CD1c-positive myeloid dendritic cell (primary cell): ENCODE data around the gene PHACTR1.

ENCODE experiments used
- DNase-seq: peaks from one replicate; pipeline ENCODE4 v3.0.0-alpha.2; 2016; ENCODE audit errors: extremely low spot score

Gene PHACTR1

GRCh38 chr6:13287104-13287503 is 570.5 kb downstream of the PHACTR1 start:
- DNase-seq, result peak; percentile 29

- no peak for DNase-seq
Measured at GRCh38 chr6:13288481-13288880, 571.9 kb downstream of the PHACTR1 start.

GRCh38 chr6:13288969-13289391 is 572.4 kb downstream of the PHACTR1 start:
- no peak for DNase-seq

GRCh38 chr6:13289789-13290318 is 573.3 kb downstream of the PHACTR1 start:
- DNase-seq, result no peak

- DNase-seq, result no peak
Measured at GRCh38 chr6:13290335-13290734, 573.8 kb downstream of the PHACTR1 start.

- no peak for DNase-seq
Measured at GRCh38 chr6:13292774-13293173, 576.2 kb downstream of the PHACTR1 start.

- peak; percentile 74 for DNase-seq
Measured at GRCh38 chr6:13294499-13295069, 578.0 kb downstream of the PHACTR1 start.

GRCh38 chr6:13295576-13295975 is 579.0 kb downstream of the PHACTR1 start:
- no peak for DNase-seq

- DNase-seq, result no peak
Measured at GRCh38 chr6:13296536-13296997, 580.0 kb downstream of the PHACTR1 start.

GRCh38 chr6:13297391-13297790 is 580.8 kb downstream of the PHACTR1 start:
- no peak for DNase-seq

GRCh38 chr6:13298446-13298845 is 581.9 kb downstream of the PHACTR1 start:
- DNase-seq, result no peak

GRCh38 chr6:13299403-13299821 is 582.8 kb downstream of the PHACTR1 start:
- no peak for DNase-seq

GRCh38 chr6:13299918-13300317 is 583.4 kb downstream of the PHACTR1 start:
- DNase-seq, result no peak

- no peak for DNase-seq
Measured at GRCh38 chr6:13300643-13301590, 584.4 kb downstream of the PHACTR1 start.

- no peak for DNase-seq
Measured at GRCh38 chr6:13302291-13302690, 585.7 kb downstream of the PHACTR1 start.

- DNase-seq, result peak; percentile 98
Measured at GRCh38 chr6:13302751-13303667, 586.4 kb downstream of the PHACTR1 start.

GRCh38 chr6:13303668-13304017 is 587.1 kb downstream of the PHACTR1 start:
- peak; percentile 89 for DNase-seq

- peak; percentile 33 for DNase-seq
Measured at GRCh38 chr6:13304101-13304500, 587.5 kb downstream of the PHACTR1 start.

- peak; percentile 65 for DNase-seq
Measured at GRCh38 chr6:13304580-13305260, 588.2 kb downstream of the PHACTR1 start.

GRCh38 chr6:13305288-13305687 is 588.7 kb downstream of the PHACTR1 start:
- DNase-seq, result peak; percentile 25

- DNase-seq, result no peak
Measured at GRCh38 chr6:13305791-13306190, 589.2 kb downstream of the PHACTR1 start.
